IMR-90 (cell line): ENCODE measurements around the gene FBXW8. TPM values are rescaled to one million over a fixed set of nuclear protein-coding genes. Genes with fewer than 3 reads are reported as not detected.

Experiments used
- ATAC-seq: fragments of 200-7000 bp; cut with Tn5 transposase; 2 replicates; pipeline ENCODE4 v1.9.1; 2020; ENCODE audit warnings: low read depth, mild to moderate bottlenecking, moderate library complexity
- BruUV-seq: library from RNA; stranded (reverse); fragments of 400-500 nt; replicated peaks from 2 replicates; lab custom pipeline; 2021; lab: Mats Ljungman, UMichigan
- CTCF ChIA-PET: fragments of 300-600 bp; formaldehyde crosslinking; extraction: SDS; loops from one replicate; lab custom pipeline; 2021; ENCODE audit warnings: antibody characterized with exemption; lab: Yijun Ruan, JAX
- POLR2A ChIA-PET: fragments of 300-600 bp; sonication (Branson Sonifier 250); formaldehyde crosslinking; loops from one replicate; lab custom pipeline; 2022; ENCODE audit warnings: antibody characterized with exemption; ENCODE audit not compliant: unreplicated experiment; lab: Charles Lee
- DNase-seq: peaks from one replicate; pipeline ENCODE4 v3.0.0; 2013
- H2AFZ ChIP-seq: replicated peaks from 2 replicates; pipeline ENCODE3; 2013; ENCODE audit warnings: low read length, mild to moderate bottlenecking; ENCODE audit not compliant: poor library complexity
- H2AK5ac ChIP-seq: 2 replicates; pipeline ENCODE4 v1.6.1; 2013; ENCODE audit warnings: low read depth, low read length, inconsistent platforms
- H2AK9ac ChIP-seq: replicated peaks from 2 replicates; pipeline ENCODE3; 2013; ENCODE audit warnings: mild to moderate bottlenecking, low read depth, low read length, moderate library complexity; ENCODE audit not compliant: poor library complexity
- H2BK120ac ChIP-seq: 2 replicates; pipeline ENCODE4 v1.6.1; 2013; ENCODE audit warnings: low read depth, low read length, inconsistent platforms
- H2BK15ac ChIP-seq: 3 replicates; pipeline ENCODE4 v1.6.1; 2013; ENCODE audit warnings: low read depth, low read length, inconsistent platforms
- H2BK20ac ChIP-seq: 2 replicates; pipeline ENCODE4 v1.6.1; 2013; ENCODE audit warnings: low read depth, mild to moderate bottlenecking, inconsistent platforms, low read length, moderate library complexity
- H2BK5ac ChIP-seq: 2 replicates; pipeline ENCODE4 v1.6.1; 2013; ENCODE audit warnings: mild to moderate bottlenecking, low read depth, low read length, inconsistent platforms; ENCODE audit not compliant: poor library complexity, severe bottlenecking
- H3K14ac ChIP-seq: replicated peaks from 2 replicates; pipeline ENCODE4 v1.6.1; 2013; ENCODE audit warnings: low read depth, low read length, inconsistent platforms
- H3K18ac ChIP-seq: 2 replicates; pipeline ENCODE4 v1.6.1; 2013; ENCODE audit warnings: low read depth, low read length, control low read depth
- H3K23ac ChIP-seq: 2 replicates; pipeline ENCODE4 v1.6.1; 2013; ENCODE audit warnings: low read depth, low read length, inconsistent platforms
- H3K27ac ChIP-seq: 2 replicates; pipeline ENCODE4 v1.5.1; 2013; ENCODE audit warnings: mild to moderate bottlenecking, control low read depth, low read length; ENCODE audit not compliant: insufficient read depth
- H3K27me3 ChIP-seq: 2 replicates; pipeline ENCODE4 v1.6.1; 2013; ENCODE audit warnings: low read length; ENCODE audit not compliant: control insufficient read depth, insufficient read depth
- H3K36me3 ChIP-seq: 2 replicates; pipeline ENCODE4 v1.6.1; 2013; ENCODE audit warnings: low read length, mixed read lengths; ENCODE audit not compliant: control insufficient read depth, insufficient read depth
- H3K4ac ChIP-seq: 2 replicates; pipeline ENCODE4 v1.6.1; 2013; ENCODE audit warnings: low read depth, low read length, inconsistent platforms
- H3K4me1 ChIP-seq: 2 replicates; pipeline ENCODE4 v1.6.1; 2013; ENCODE audit warnings: low read length, mixed read lengths; ENCODE audit not compliant: control insufficient read depth, insufficient read depth
- H3K4me2 ChIP-seq: 2 replicates; pipeline ENCODE4 v1.6.1; 2013; ENCODE audit warnings: low read depth, mild to moderate bottlenecking, control low read depth, low read length, moderate library complexity
- H3K4me3 ChIP-seq: 2 replicates; pipeline ENCODE4 v1.5.1; 2013; ENCODE audit warnings: low read depth, mild to moderate bottlenecking, control low read depth, low read length, moderate library complexity; ENCODE audit not compliant: insufficient read depth
- H3K56ac ChIP-seq: 2 replicates; pipeline ENCODE4 v1.6.1; 2013; ENCODE audit warnings: low read length, inconsistent platforms; ENCODE audit not compliant: insufficient read depth; ENCODE audit errors: extremely low read depth
- H3K79me1 ChIP-seq, 2 experiments: 2 replicates each; pipeline ENCODE4 v1.6.1; 2013; ENCODE audit warnings: low read length in 2 of 2, inconsistent platforms in 1 of 2, low read depth in 1 of 2
- H3K9ac ChIP-seq: 2 replicates; pipeline ENCODE4 v1.6.1; 2013; ENCODE audit warnings: low read depth, low read length, control low read depth
- H3K9me1 ChIP-seq: 2 replicates; pipeline ENCODE4 v1.6.1; 2013; ENCODE audit warnings: low read length, inconsistent platforms; ENCODE audit not compliant: insufficient read depth
- H3K9me3 ChIP-seq: 2 replicates; pipeline ENCODE4 v1.6.1; 2013; ENCODE audit warnings: low read length; ENCODE audit not compliant: control insufficient read depth, insufficient read depth
- H4K20me1 ChIP-seq: 2 replicates; pipeline ENCODE4 v1.6.1; 2013; ENCODE audit warnings: low read length, inconsistent platforms; ENCODE audit not compliant: insufficient read depth
- H4K5ac ChIP-seq: 2 replicates; pipeline ENCODE4 v1.6.1; 2013; ENCODE audit warnings: mild to moderate bottlenecking, low read depth, low read length, control low read depth
- H4K8ac ChIP-seq, 2 experiments: 2 replicates each; pipeline ENCODE4 v1.6.1; 2013; ENCODE audit warnings: low read depth in 2 of 2, low read length in 2 of 2, control low read depth in 1 of 2, inconsistent platforms in 1 of 2
- H4K91ac ChIP-seq: 2 replicates; pipeline ENCODE4 v1.6.1; 2013; ENCODE audit warnings: low read depth, low read length, inconsistent platforms; ENCODE audit not compliant: insufficient read depth
- FOS ChIP-seq: fragments of 150-350 bp; IDR thresholded peaks from 2 replicates; pipeline ENCODE4 v1.6.1; 2016; ENCODE audit warnings: low read depth, low read length
- WGBS, 2 experiments: methylation state at CpG; one replicate each; pipeline versions ENCODE4 v1.1.5 to v1.1.7; 2013; ENCODE audit warnings: missing lambda C conversion rate in 2 of 2; ENCODE audit not compliant: insufficient read length in 1 of 2; ENCODE audit errors: extremely low coverage in 2 of 2; 5-methylcytosine and 5-hydroxymethylcytosine counted together
- dilution Hi-C: fragments of 300-500 bp; cut with HindIII; formaldehyde crosslinking; loops from one replicate; pipeline ENCODE4 v1.14.3; 2018; ENCODE audit warnings: low sequenced_read_pairs; ENCODE audit not compliant: unreplicated experiment
- in situ Hi-C: fragments of 300-500 bp; cut with MboI; formaldehyde crosslinking; loops from 3 replicates; pipeline ENCODE4 v1.14.3; 2019; ENCODE audit warnings: low sequenced_read_pairs, inconsistent platforms, mixed read lengths
- intact Hi-C: fragments of 100-400 bp; cut with micrococcal nuclease; formaldehyde crosslinking; loops from 2 replicates; pipeline ENCODE4 v1.10.0; 2022
- polyA plus RNA-seq, 3 experiments: library from polyadenylated mRNA; depleted of rRNA; stranded (reverse); fragments of >200 nt; gene quantifications; 2 replicates each; pipeline ENCODE4 v1.2.3, GENCODE V29; 2012; ENCODE audit warnings: low replicate concordance in 1 of 3
- total RNA-seq: library from RNA; depleted of rRNA; stranded (reverse); fragments of >200 nt; gene quantifications from 2 replicates; pipeline ENCODE4 v1.2.3, GENCODE V29; 2012

The FBXW8 gene
- total and polyA plus RNA-seq, 2 of the 4 experiments (the other 2 are of a cell fraction): 20.3 to 25.8 TPM

GRCh38 chr12:117009759-117010158, 99.0 kb downstream of the FBXW8 start:
- no TSS peak for BruUV-seq
- H3K27ac ChIP-seq: no peak overlapping the region
- H3K36me3 ChIP-seq: peaks cover 32% of the 10 kb centered on the region
- no peak overlapping the region for H2AFZ ChIP-seq
- no peak overlapping the region for H3K14ac ChIP-seq
- no peak overlapping the region for H3K4me2 ChIP-seq
- H2BK5ac ChIP-seq: no peak overlapping the region
- H2BK15ac ChIP-seq: no peak overlapping the region
- no peak overlapping the region for H2BK120ac ChIP-seq
- DNase-seq (no peak), ATAC-seq (no peak)
- no peak overlapping the region for H3K4ac ChIP-seq
- H2AK9ac ChIP-seq: no peak overlapping the region
- 92% methylated on average over 2 of the region's 8 CpGs; no CpG with 5 or more reads in 1 of the 2 experiments for WGBS, 2 experiments
- intact Hi-C loops: no loop called here
- dilution Hi-C loops: no loop called here
- H3K79me1 ChIP-seq: peaks cover 3 to 8% of the 10 kb centered on the region in 2 experiments; a peak in 2 of 4 replicates
- H2BK20ac ChIP-seq: no peak overlapping the region
- H3K4me1 ChIP-seq: peaks cover 4% of the 10 kb centered on the region; the same call in 1 of the 2 replicates
- H3K4me3 ChIP-seq: no peak overlapping the region
- no peak overlapping the region for H4K91ac ChIP-seq
- no peak for TF ChIP-seq FOS
- peaks cover 8% of the 10 kb centered on the region; the same call in 1 of the 2 replicates for H3K9me1 ChIP-seq
- no peak overlapping the region for H3K9ac ChIP-seq
- ChIA-PET POLR2A (no interaction called here), CTCF (no interaction called here)
- no peak overlapping the region for H3K56ac ChIP-seq
- H3K27me3 ChIP-seq: no peaks in the 10 kb centered on the region
- in situ Hi-C loops: no loop called here
- no peak overlapping the region for H3K23ac ChIP-seq
- H3K9me3 ChIP-seq: peaks cover 2% of the 10 kb centered on the region
- H3K18ac ChIP-seq: no peak overlapping the region
- no peak overlapping the region for H4K8ac ChIP-seq
- no peak overlapping the region for H4K5ac ChIP-seq
- H2AK5ac ChIP-seq: no peak overlapping the region
- no peaks in the 10 kb centered on the region for H4K20me1 ChIP-seq
